ENCODE data around the gene EFNB2. TPM values are rescaled to one million over a fixed set of nuclear protein-coding genes. Genes with fewer than 3 reads are reported as not detected.

The EFNB2 gene
- total RNA-seq, 1 donor from 2014 or later = 42.1 TPM

- DNase-seq (ENCODE audit: low read depth) = no peak
- Histone ChIP-seq H3K36me3 (ENCODE audit: control insufficient read depth, insufficient read depth, low read length) (no peaks in the 10 kb centered on the region), H3K4me3 (ENCODE audit: low read depth, low read length) (no peak overlapping the region), H3K27me3 (ENCODE audit: control insufficient read depth, insufficient read depth, low read length) (no peaks in the 10 kb centered on the region)
- TF ChIP-seq CTCF (IDR thresholded peaks at IDR 0.05; ENCODE audit: insufficient read depth, low read length, poor library complexity, severe bottlenecking) = no peak
These were observed 29.8 kb upstream of the EFNB2 start for GRCh38 chr13:106565127-106565775.

- no peaks in the 10 kb centered on the region for H3K36me3 ChIP-seq (ENCODE audit: control insufficient read depth, insufficient read depth, low read length)
- no peaks in the 10 kb centered on the region for H3K27me3 ChIP-seq (ENCODE audit: control insufficient read depth, insufficient read depth, low read length)
- no peak for TF ChIP-seq CTCF (IDR thresholded peaks at IDR 0.05; ENCODE audit: insufficient read depth, low read length, poor library complexity, severe bottlenecking)
- DNase-seq (ENCODE audit: low read depth) = no peak
- no peak overlapping the region for H3K4me3 ChIP-seq (ENCODE audit: low read depth, low read length)
These were observed 26.8 kb upstream of the EFNB2 start for GRCh38 chr13:106562301-106562700.

- TF ChIP-seq CTCF (IDR thresholded peaks at IDR 0.05; ENCODE audit: insufficient read depth, low read length, poor library complexity, severe bottlenecking) = no peak
- no peak for DNase-seq (ENCODE audit: low read depth)
These were observed 26.2 kb upstream of the EFNB2 start for GRCh38 chr13:106561551-106562170.

GRCh38 chr13:106560821-106561220, 25.4 kb upstream of the EFNB2 start:
- no peak for DNase-seq (ENCODE audit: low read depth)
- no peak for TF ChIP-seq CTCF (IDR thresholded peaks at IDR 0.05; ENCODE audit: insufficient read depth, low read length, poor library complexity, severe bottlenecking)
- Histone ChIP-seq H3K4me3 (ENCODE audit: low read depth, low read length) (no peak overlapping the region), H3K36me3 (ENCODE audit: control insufficient read depth, insufficient read depth, low read length) (no peaks in the 10 kb centered on the region), H3K27me3 (ENCODE audit: control insufficient read depth, insufficient read depth, low read length) (no peaks in the 10 kb centered on the region)

More at GRCh38 chr13:106561551-106562170, 26.2 kb upstream of the EFNB2 start:
- Histone ChIP-seq H3K27me3 (ENCODE audit: control insufficient read depth, insufficient read depth, low read length) (no peaks in the 10 kb centered on the region), H3K4me3 (ENCODE audit: low read depth, low read length) (no peak overlapping the region), H3K36me3 (ENCODE audit: control insufficient read depth, insufficient read depth, low read length) (no peaks in the 10 kb centered on the region)

- no peak for TF ChIP-seq CTCF (IDR thresholded peaks at IDR 0.05; ENCODE audit: insufficient read depth, low read length, poor library complexity, severe bottlenecking)
- no peak for DNase-seq (ENCODE audit: low read depth)
- Histone ChIP-seq H3K36me3 (ENCODE audit: control insufficient read depth, insufficient read depth, low read length) (peaks cover 1% of the 10 kb centered on the region), H3K4me3 (ENCODE audit: low read depth, low read length) (no peak overlapping the region), H3K27me3 (ENCODE audit: control insufficient read depth, insufficient read depth, low read length) (no peaks in the 10 kb centered on the region)
These were observed 23.1 kb upstream of the EFNB2 start for GRCh38 chr13:106558527-106558926.
